ENCODE results near the gene CABP5. TPM values are rescaled to one million over a fixed set of nuclear protein-coding genes. Genes with fewer than 3 reads are reported as not detected.

Gene CABP5
- total and polyA plus RNA-seq, 10 of the 15 experiments (the other 5 are each of a cell fraction or from before 2014, with no cell fraction given), result not detected

- Histone ChIP-seq H3K79me2 (ENCODE audit: control insufficient read depth, insufficient read depth, low read length) (no peaks in the 10 kb centered on the region), H3K4me1 (ENCODE audit: control insufficient read depth, insufficient read depth, low read length) (no peaks in the 10 kb centered on the region), H3K9me3 (replicated peaks; ENCODE audit: control insufficient read depth, insufficient read depth, low read length) (no peaks in the 10 kb centered on the region), H3K9ac (ENCODE audit: control insufficient read depth, insufficient read depth, low read length) (no peak overlapping the region), H4K20me1 (ENCODE audit: control insufficient read depth, insufficient read depth) (no peaks in the 10 kb centered on the region), H3K4me2 (ENCODE audit: control insufficient read depth, insufficient read depth) (no peak overlapping the region), H2AFZ (ENCODE audit: control insufficient read depth, low read depth, low read length) (no peak overlapping the region), H3K4me3 (no peak overlapping the region), H3K27me3 (replicated peaks in 1 of 2; ENCODE audit: control insufficient read depth in 2 of 2, insufficient read depth in 2 of 2, low read length in 1 of 2) (no peaks in the 10 kb centered on the region), H3K27ac (ENCODE audit: control insufficient read depth, insufficient read depth) (no peak overlapping the region), H3K36me3 (ENCODE audit: control insufficient read depth in 2 of 2, insufficient read depth in 2 of 2, low read length in 1 of 2) (no peaks in the 10 kb centered on the region)
- in situ Hi-C loops (cut with MboI) (no loop called here), intact Hi-C loops (cut with micrococcal nuclease; ENCODE audit: unreplicated experiment) (no loop called here)
- ChIA-PET POLR2A (no interaction called here), CTCF (no interaction called here), SMC1A (ENCODE audit: uncharacterized antibody, unreplicated experiment) (no interaction called here), RAD21 (ENCODE audit: unreplicated experiment) (no interaction called here)
- no TSS peak for BruUV-seq (replicated peaks)
- FAIRE-seq (no peak), ATAC-seq (no peak), DNase-seq (ENCODE audit: low read depth, low spot score) (no peak)
- WGBS (ENCODE audit: insufficient coverage, insufficient replicate concordance, low lambda C conversion rate, missing lambda C conversion rate), result 71% methylated on average over 6 of the region's 6 CpGs
- TF ChIP-seq KAT2A (conservative IDR thresholded peaks at IDR 0.05; ENCODE audit: control insufficient read depth, low read depth, low read length) (no peak), BCLAF1 (IDR thresholded peaks at IDR 0.05) (no peak), ZNF592 (IDR thresholded peaks at IDR 0.05) (no peak), ZSCAN29 (IDR thresholded peaks at IDR 0.05) (no peak), PAX5 (IDR thresholded peaks at IDR 0.05; ENCODE audit: borderline replicate concordance, low read depth, low read length) (no peak), MYC (IDR thresholded peaks at IDR 0.05; ENCODE audit: insufficient read depth, insufficient read length, insufficient replicate concordance, low read length, severe bottlenecking) (no peak), HDGF (IDR thresholded peaks at IDR 0.05) (no peak), EED (IDR thresholded peaks at IDR 0.05; ENCODE audit: low read depth) (no peak)
- TF ChIP-seq, protein P1, sequence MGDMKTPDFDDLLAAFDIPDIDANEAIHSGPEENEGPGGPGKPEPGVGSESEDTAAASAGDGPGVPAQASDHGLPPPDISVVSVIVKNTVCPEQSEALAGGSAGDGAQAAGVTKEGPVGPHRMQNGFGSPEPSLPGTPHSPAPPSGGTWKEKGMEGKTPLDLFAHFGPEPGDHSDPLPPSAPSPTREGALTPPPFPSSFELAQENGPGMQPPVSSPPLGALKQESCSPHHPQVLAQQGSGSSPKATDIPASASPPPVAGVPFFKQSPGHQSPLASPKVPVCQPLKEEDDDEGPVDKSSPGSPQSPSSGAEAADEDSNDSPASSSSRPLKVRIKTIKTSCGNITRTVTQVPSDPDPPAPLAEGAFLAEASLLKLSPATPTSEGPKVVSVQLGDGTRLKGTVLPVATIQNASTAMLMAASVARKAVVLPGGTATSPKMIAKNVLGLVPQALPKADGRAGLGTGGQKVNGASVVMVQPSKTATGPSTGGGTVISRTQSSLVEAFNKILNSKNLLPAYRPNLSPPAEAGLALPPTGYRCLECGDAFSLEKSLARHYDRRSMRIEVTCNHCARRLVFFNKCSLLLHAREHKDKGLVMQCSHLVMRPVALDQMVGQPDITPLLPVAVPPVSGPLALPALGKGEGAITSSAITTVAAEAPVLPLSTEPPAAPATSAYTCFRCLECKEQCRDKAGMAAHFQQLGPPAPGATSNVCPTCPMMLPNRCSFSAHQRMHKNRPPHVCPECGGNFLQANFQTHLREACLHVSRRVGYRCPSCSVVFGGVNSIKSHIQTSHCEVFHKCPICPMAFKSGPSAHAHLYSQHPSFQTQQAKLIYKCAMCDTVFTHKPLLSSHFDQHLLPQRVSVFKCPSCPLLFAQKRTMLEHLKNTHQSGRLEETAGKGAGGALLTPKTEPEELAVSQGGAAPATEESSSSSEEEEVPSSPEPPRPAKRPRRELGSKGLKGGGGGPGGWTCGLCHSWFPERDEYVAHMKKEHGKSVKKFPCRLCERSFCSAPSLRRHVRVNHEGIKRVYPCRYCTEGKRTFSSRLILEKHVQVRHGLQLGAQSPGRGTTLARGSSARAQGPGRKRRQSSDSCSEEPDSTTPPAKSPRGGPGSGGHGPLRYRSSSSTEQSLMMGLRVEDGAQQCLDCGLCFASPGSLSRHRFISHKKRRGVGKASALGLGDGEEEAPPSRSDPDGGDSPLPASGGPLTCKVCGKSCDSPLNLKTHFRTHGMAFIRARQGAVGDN (IDR thresholded peaks at IDR 0.05), result no peak
- TF ChIP-seq, protein P2, sequence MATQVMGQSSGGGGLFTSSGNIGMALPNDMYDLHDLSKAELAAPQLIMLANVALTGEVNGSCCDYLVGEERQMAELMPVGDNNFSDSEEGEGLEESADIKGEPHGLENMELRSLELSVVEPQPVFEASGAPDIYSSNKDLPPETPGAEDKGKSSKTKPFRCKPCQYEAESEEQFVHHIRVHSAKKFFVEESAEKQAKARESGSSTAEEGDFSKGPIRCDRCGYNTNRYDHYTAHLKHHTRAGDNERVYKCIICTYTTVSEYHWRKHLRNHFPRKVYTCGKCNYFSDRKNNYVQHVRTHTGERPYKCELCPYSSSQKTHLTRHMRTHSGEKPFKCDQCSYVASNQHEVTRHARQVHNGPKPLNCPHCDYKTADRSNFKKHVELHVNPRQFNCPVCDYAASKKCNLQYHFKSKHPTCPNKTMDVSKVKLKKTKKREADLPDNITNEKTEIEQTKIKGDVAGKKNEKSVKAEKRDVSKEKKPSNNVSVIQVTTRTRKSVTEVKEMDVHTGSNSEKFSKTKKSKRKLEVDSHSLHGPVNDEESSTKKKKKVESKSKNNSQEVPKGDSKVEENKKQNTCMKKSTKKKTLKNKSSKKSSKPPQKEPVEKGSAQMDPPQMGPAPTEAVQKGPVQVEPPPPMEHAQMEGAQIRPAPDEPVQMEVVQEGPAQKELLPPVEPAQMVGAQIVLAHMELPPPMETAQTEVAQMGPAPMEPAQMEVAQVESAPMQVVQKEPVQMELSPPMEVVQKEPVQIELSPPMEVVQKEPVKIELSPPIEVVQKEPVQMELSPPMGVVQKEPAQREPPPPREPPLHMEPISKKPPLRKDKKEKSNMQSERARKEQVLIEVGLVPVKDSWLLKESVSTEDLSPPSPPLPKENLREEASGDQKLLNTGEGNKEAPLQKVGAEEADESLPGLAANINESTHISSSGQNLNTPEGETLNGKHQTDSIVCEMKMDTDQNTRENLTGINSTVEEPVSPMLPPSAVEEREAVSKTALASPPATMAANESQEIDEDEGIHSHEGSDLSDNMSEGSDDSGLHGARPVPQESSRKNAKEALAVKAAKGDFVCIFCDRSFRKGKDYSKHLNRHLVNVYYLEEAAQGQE (IDR thresholded peaks at IDR 0.05; ENCODE audit: low read depth, low read length), result no peak
Observed at GRCh38 chr19:47998800-47999199, 45.1 kb downstream of the CABP5 start.

All from GM12878 (cell line).